Fibroblast of lung (primary cell): ENCODE results near the gene NUP62. TPM values are rescaled to one million over a fixed set of nuclear protein-coding genes. Genes with fewer than 3 reads are reported as not detected.

Experiments used
- DNase-seq, 2 donors: peaks; one replicate each; pipeline versions ENCODE4 v3.0.0 to v3.0.0-alpha.2; 2010; ENCODE audit warnings: low read depth in 2 of 2
- H2AFZ ChIP-seq: 2 replicates; pipeline ENCODE4 v1.5.1; 2012; ENCODE audit warnings: low read length, control low read depth, inconsistent platforms
- H3K27ac ChIP-seq: 2 replicates; pipeline ENCODE4 v1.5.1; 2011; ENCODE audit warnings: low read length, control low read depth; ENCODE audit not compliant: insufficient read depth
- H3K27me3 ChIP-seq: 2 replicates; pipeline ENCODE4 v1.5.1; 2011; ENCODE audit warnings: mild to moderate bottlenecking, low read length; ENCODE audit not compliant: control insufficient read depth, insufficient read depth
- H3K36me3 ChIP-seq: 2 replicates; pipeline ENCODE4 v1.5.1; 2011; ENCODE audit warnings: low read length; ENCODE audit not compliant: control insufficient read depth, insufficient read depth
- H3K4me1 ChIP-seq: 2 replicates; pipeline ENCODE4 v1.5.1; 2011; ENCODE audit warnings: low read length; ENCODE audit not compliant: control insufficient read depth, insufficient read depth; ENCODE audit errors: extremely low read depth
- H3K4me2 ChIP-seq: 2 replicates; pipeline ENCODE4 v1.5.1; 2011; ENCODE audit warnings: low read length, control low read depth; ENCODE audit not compliant: insufficient read depth; ENCODE audit errors: extremely low read depth
- H3K4me3 ChIP-seq, 4 experiments: fragments of 200-600 bp in 1 of 4; sonication (generic) in 1 of 4; replicated peaks in 1 of 4; 2 replicates each; pipeline ENCODE4 v1.5.1; 2011 to 2016; ENCODE audit warnings: low read length in 4 of 4, low read depth in 3 of 4, mild to moderate bottlenecking in 3 of 4, control low read depth in 2 of 4, inconsistent platforms in 1 of 4, mixed read lengths in 1 of 4; ENCODE audit not compliant: insufficient read depth in 1 of 4; ENCODE audit errors: control extremely low read depth in 1 of 4
- H3K79me2 ChIP-seq: 2 replicates; pipeline ENCODE4 v1.5.1; 2012; ENCODE audit warnings: mild to moderate bottlenecking, low read length, inconsistent platforms; ENCODE audit not compliant: control insufficient read depth, insufficient read depth
- H3K9ac ChIP-seq: 2 replicates; pipeline ENCODE4 v1.5.1; 2011; ENCODE audit warnings: mild to moderate bottlenecking, low read length, control low read depth; ENCODE audit not compliant: insufficient read depth
- H3K9me3 ChIP-seq: 2 replicates; pipeline ENCODE4 v1.5.1; 2012; ENCODE audit warnings: low read depth, low read length; ENCODE audit not compliant: control insufficient read depth, insufficient read depth
- H4K20me1 ChIP-seq: 2 replicates; pipeline ENCODE4 v1.5.1; 2011; ENCODE audit warnings: low read length; ENCODE audit not compliant: control insufficient read depth, insufficient read depth; ENCODE audit errors: extremely low read depth
- EZH2 ChIP-seq: IDR thresholded peaks from 2 replicates; pipeline ENCODE4 v1.5.1; 2012; ENCODE audit warnings: low read length, control low read depth, mild to moderate bottlenecking; ENCODE audit errors: missing control alignments
- polyA plus RNA-seq, 2 donors: library from polyadenylated mRNA; depleted of rRNA in 1 of 2; stranded (reverse) in 1 of 2; unstranded in 1 of 2; fragments of >200 nt; gene quantifications; 2 replicates each; pipeline ENCODE4 v1.2.1, GENCODE V29; 2011 to 2012; ENCODE audit warnings: missing spikeins in 1 of 2
- total RNA-seq: library from RNA; depleted of rRNA; stranded (reverse); fragments of >200 nt; gene quantifications from 2 replicates; pipeline ENCODE4 v1.2.1, GENCODE V29; 2014
- TF ChIP-seq, protein P1 (sequence below), 2 donors: IDR thresholded peaks in 1 of 2; conservative IDR thresholded peaks in 1 of 2; 1 replicate in 1 of 2; 2 replicates in 1 of 2; pipeline ENCODE4 v1.5.1; 2011 to 2012; ENCODE audit warnings: low read length in 2 of 2, control low read depth in 1 of 2, inconsistent platforms in 1 of 2, low read depth in 1 of 2, mild to moderate bottlenecking in 1 of 2

Gene NUP62
- total and polyA plus RNA-seq, 2 donors (not counting 1 experiment from before 2014, with no cell fraction given): 8.9 to 20.8 TPM

DNA sequence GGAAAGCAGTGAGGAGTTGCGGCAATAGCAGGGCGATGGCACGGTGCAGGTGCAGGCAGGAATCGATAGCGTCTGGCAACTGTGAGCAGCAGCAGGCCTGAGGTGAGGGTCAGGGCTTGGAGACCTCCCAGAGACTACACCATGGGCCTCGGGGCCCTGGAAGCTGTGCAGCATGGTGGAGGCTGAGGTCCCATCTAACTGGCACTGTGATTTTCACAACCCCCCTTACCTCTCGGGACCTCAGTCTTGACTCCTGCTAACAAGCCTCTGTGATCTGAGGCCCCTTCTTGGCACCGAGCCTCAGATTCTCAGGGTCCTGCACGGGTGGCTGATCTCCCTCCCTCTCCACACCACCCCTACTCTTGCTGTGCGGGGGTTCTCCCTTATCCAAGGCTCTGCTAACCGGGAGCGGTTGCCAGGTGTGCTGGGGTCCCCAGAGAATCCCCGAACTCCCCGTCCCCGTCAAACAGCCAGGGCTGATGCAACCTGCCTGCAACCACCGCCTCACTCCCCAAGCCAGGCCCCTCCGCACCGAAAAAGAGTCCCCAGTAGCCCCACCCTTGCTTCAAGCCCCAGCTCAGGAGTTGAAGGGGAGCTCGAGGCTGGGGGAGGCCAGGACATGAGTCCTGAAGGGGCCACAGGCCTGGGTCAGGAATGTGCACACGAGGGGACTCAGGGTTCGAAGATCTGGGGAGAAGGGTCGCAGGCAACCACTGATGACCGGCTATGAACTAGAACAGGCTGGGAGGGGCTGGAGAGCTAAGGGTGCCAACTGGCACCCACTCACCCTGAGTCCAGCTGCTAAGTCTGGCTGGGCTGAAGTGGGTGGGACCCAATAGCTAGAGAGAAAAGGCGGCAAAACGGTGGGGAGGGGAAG is 5.1 kb downstream of the NUP62 start:
- Histone ChIP-seq H3K9me3 (no peaks in the 10 kb centered on the region), H3K36me3 (peaks cover 27% of the 10 kb centered on the region), H3K79me2 (peaks cover 90% of the 10 kb centered on the region), H3K27me3 (no peaks in the 10 kb centered on the region), H3K4me3 (no peak overlapping the region), H3K4me1 (peaks cover 14% of the 10 kb centered on the region), H3K27ac (no peak overlapping the region), H3K9ac (no peak overlapping the region), H4K20me1 (no peaks in the 10 kb centered on the region), H3K4me2 (no peak overlapping the region), H2AFZ (no peak overlapping the region)
- DNase-seq: peak in 1 of 2 donors; percentile 39
- TF ChIP-seq, protein P1, sequence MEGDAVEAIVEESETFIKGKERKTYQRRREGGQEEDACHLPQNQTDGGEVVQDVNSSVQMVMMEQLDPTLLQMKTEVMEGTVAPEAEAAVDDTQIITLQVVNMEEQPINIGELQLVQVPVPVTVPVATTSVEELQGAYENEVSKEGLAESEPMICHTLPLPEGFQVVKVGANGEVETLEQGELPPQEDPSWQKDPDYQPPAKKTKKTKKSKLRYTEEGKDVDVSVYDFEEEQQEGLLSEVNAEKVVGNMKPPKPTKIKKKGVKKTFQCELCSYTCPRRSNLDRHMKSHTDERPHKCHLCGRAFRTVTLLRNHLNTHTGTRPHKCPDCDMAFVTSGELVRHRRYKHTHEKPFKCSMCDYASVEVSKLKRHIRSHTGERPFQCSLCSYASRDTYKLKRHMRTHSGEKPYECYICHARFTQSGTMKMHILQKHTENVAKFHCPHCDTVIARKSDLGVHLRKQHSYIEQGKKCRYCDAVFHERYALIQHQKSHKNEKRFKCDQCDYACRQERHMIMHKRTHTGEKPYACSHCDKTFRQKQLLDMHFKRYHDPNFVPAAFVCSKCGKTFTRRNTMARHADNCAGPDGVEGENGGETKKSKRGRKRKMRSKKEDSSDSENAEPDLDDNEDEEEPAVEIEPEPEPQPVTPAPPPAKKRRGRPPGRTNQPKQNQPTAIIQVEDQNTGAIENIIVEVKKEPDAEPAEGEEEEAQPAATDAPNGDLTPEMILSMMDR (conservative IDR thresholded peaks at IDR 0.05 in 1 of 2, IDR thresholded peaks at IDR 0.05 in 1 of 2; ENCODE audit: low read depth in 1 of 2, low read length in 2 of 2): no peak
- no peak for TF ChIP-seq EZH2

DNA sequence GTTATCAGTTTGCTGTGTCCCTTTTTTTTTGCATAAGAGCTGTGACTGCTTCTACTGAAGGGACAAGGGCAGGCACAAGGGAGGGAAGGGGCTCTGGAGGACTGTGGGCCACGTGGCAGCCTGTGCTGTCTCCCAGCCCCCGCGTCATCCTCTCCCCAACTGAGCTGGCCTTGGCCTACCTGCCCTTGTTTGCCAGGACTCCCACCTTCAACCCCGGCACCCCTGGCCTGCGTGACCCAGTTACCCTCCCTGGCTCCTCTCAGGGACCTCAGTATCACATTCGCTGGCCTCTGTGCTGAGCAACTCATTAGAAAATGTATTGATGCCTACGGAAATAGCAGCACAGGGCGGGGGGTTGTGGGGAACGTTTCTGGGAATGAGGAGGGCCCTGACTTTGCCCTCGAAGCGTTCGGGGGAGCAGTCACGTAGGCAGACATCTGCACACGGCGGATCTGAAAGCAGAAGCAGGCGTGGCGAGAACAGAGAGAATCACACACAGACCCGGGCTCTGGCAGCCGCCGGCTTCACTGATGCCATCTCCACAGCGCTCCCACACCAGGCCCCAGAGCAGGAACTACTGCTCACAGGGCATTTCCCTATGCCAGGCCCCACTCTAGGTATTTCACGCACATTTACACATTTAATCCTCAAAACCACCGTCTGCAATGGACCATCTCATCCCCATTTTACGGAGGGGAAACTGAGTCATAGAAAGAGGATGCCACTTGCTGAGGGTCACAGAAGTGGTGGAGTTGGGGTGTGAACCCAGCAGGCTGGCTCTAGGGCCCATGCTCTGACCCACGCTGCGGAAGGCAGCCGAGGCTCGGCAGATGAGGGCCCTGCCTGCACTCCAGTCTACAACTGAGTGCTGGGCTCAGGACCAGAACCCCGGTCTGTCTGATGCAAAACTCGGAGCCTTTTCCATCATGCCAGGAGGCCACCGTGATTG is 6.0 kb downstream of the NUP62 start:
- TF ChIP-seq, protein P1 (conservative IDR thresholded peaks at IDR 0.05 in 1 of 2, IDR thresholded peaks at IDR 0.05 in 1 of 2; ENCODE audit: low read depth in 1 of 2, low read length in 2 of 2): no peak
- no peak for TF ChIP-seq EZH2
- no peak overlapping the region for H3K4me3 ChIP-seq
- H3K79me2 ChIP-seq: peaks cover 88% of the 10 kb centered on the region
- H3K9me3 ChIP-seq: no peaks in the 10 kb centered on the region
- no peak overlapping the region for H3K9ac ChIP-seq
- peaks cover 27% of the 10 kb centered on the region for H3K36me3 ChIP-seq
- no peak overlapping the region for H3K4me2 ChIP-seq
- no peaks in the 10 kb centered on the region for H4K20me1 ChIP-seq
- DNase-seq: no peak
- no peak overlapping the region for H2AFZ ChIP-seq
- H3K4me1 ChIP-seq: peaks cover 14% of the 10 kb centered on the region
- H3K27me3 ChIP-seq: no peaks in the 10 kb centered on the region
- no peak overlapping the region for H3K27ac ChIP-seq
